H1 (cell line): ENCODE data around the gene BRD2. TPM values are rescaled to one million over a fixed set of nuclear protein-coding genes. Genes with fewer than 3 reads are reported as not detected.
A peak's percentile ranks its signal among the peaks of the same experiment; 100 is the strongest.

Source experiments
- CTCF ChIA-PET: fragments of 300-600 bp; sonication (Branson Sonifier 250); formaldehyde crosslinking; loops from one replicate; lab custom pipeline; 2021; ENCODE audit not compliant: partially characterized antibody; lab: Charles Lee
- POLR2A ChIA-PET: fragments of 300-600 bp; sonication (Branson Sonifier 250); formaldehyde crosslinking; loops from one replicate; lab custom pipeline; 2021; ENCODE audit warnings: inconsistent platforms; ENCODE audit not compliant: partially characterized antibody; lab: Charles Lee
- DNase-seq, 2 experiments: peaks; one replicate each; pipeline versions ENCODE4 v3.0.0 to v3.0.0-alpha.2; 2010 to 2022; ENCODE audit warnings: low spot score in 2 of 2, low read depth in 1 of 2, mixed read lengths in 1 of 2
- FAIRE-seq: peaks from 2 replicates; lab custom pipeline; 2011; peaks lifted over from hg19 to GRCh38; lab: Jason Lieb, UNC
- H2AFZ ChIP-seq: 2 replicates; pipeline ENCODE4 v1.8.1; 2012; ENCODE audit warnings: low read length, inconsistent platforms
- H2AK5ac ChIP-seq: 2 replicates; pipeline ENCODE4 v1.6.1; 2013; ENCODE audit warnings: low read depth, low read length
- H2BK120ac ChIP-seq: replicated peaks from 2 replicates; pipeline ENCODE3; 2013; ENCODE audit warnings: low read depth, low read length, inconsistent platforms
- H2BK12ac ChIP-seq: 2 replicates; pipeline ENCODE4 v1.6.1; 2013; ENCODE audit warnings: low read depth, low read length
- H2BK15ac ChIP-seq: 2 replicates; pipeline ENCODE4 v1.6.1; 2013; ENCODE audit warnings: low read length
- H2BK20ac ChIP-seq: 2 replicates; pipeline ENCODE4 v1.6.1; 2013; ENCODE audit warnings: low read length
- H2BK5ac ChIP-seq: 2 replicates; pipeline ENCODE4 v1.6.1; 2013; ENCODE audit warnings: low read depth, low read length
- H3K14ac ChIP-seq: 2 replicates; pipeline ENCODE4 v1.6.1; 2013; ENCODE audit warnings: inconsistent platforms; ENCODE audit not compliant: insufficient read length
- H3K18ac ChIP-seq: 2 replicates; pipeline ENCODE4 v1.6.1; 2013; ENCODE audit warnings: low read length; ENCODE audit errors: extremely low read depth
- H3K23ac ChIP-seq: 2 replicates; pipeline ENCODE4 v1.6.1; 2013; ENCODE audit warnings: inconsistent platforms; ENCODE audit not compliant: insufficient read length
- H3K23me2 ChIP-seq: 2 replicates; pipeline ENCODE4 v1.6.1; 2013; ENCODE audit warnings: low read depth, low read length
- H3K27ac ChIP-seq: 2 replicates; pipeline ENCODE4 v1.6.1; 2011; ENCODE audit warnings: low read depth, low read length, inconsistent platforms
- H3K27me3 ChIP-seq, 4 experiments: replicated peaks in 1 of 4; 1 replicate in 1 of 4; 2 replicates in 3 of 4; pipeline versions ENCODE4 v1.6.1 to v1.8.1; 2011 to 2013; ENCODE audit warnings: low read length in 3 of 4, mild to moderate bottlenecking in 3 of 4, inconsistent platforms in 2 of 4, mixed read lengths in 2 of 4, moderate library complexity in 1 of 4; ENCODE audit not compliant: control insufficient read depth in 3 of 4, insufficient read depth in 3 of 4; ENCODE audit errors: extremely low read depth in 1 of 4
- H3K36me3 ChIP-seq, 4 experiments: 2 replicates each; pipeline versions ENCODE4 v1.6.1 to v1.8.1; 2011 to 2013; ENCODE audit warnings: mild to moderate bottlenecking in 4 of 4, low read length in 3 of 4, moderate library complexity in 2 of 4, control low read depth in 1 of 4, inconsistent platforms in 1 of 4; ENCODE audit not compliant: insufficient read depth in 4 of 4, control insufficient read depth in 2 of 4
- H3K4ac ChIP-seq: replicated peaks from 2 replicates; pipeline ENCODE3; 2013; ENCODE audit warnings: low read length, low read depth, mixed read lengths, inconsistent platforms; ENCODE audit not compliant: insufficient read length
- H3K4me1 ChIP-seq, 4 experiments: replicated peaks in 1 of 4; 1 replicate in 1 of 4; 2 replicates in 3 of 4; pipeline versions ENCODE4 v1.6.1 to v1.8.1; 2011 to 2013; ENCODE audit warnings: low read length in 3 of 4, inconsistent platforms in 2 of 4, mixed read lengths in 1 of 4; ENCODE audit not compliant: insufficient read depth in 4 of 4, control insufficient read depth in 3 of 4
- H3K4me2 ChIP-seq, 2 experiments: 2 replicates each; pipeline versions ENCODE4 v1.6.1 to v1.8.1; 2011 to 2013; ENCODE audit warnings: low read depth in 2 of 2, low read length in 2 of 2, control low read depth in 1 of 2, inconsistent platforms in 1 of 2, mild to moderate bottlenecking in 1 of 2; ENCODE audit not compliant: insufficient read depth in 1 of 2
- H3K4me3 ChIP-seq, 4 experiments: fragments of 200-600, 300-600 bp in 1 of 4; sonication (generic), shearing (Covaris generic), sonication (Bioruptor Twin) in 1 of 4; 2 replicates each; pipeline versions ENCODE4 v1.5.1 to v1.8.1; 2011 to 2016; ENCODE audit warnings: low read length in 4 of 4, low read depth in 3 of 4, control low read depth in 2 of 4, inconsistent platforms in 2 of 4, mild to moderate bottlenecking in 2 of 4, mixed read lengths in 1 of 4, moderate library complexity in 1 of 4; ENCODE audit not compliant: insufficient read depth in 2 of 4; ENCODE audit errors: extremely low read depth in 1 of 4
- H3K56ac ChIP-seq: replicated peaks from 2 replicates; pipeline ENCODE3; 2013; ENCODE audit warnings: low read depth, mild to moderate bottlenecking, mixed read lengths, low read length, inconsistent platforms; ENCODE audit not compliant: insufficient read length
- H3K79me1 ChIP-seq: 2 replicates; pipeline ENCODE4 v1.6.1; 2013; ENCODE audit warnings: low read depth, low read length, control low read depth
- H3K79me2 ChIP-seq, 2 experiments: 2 replicates each; pipeline versions ENCODE4 v1.6.1 to v1.8.1; 2012 to 2013; ENCODE audit warnings: low read length in 2 of 2, mild to moderate bottlenecking in 2 of 2, inconsistent platforms in 1 of 2; ENCODE audit not compliant: insufficient read depth in 2 of 2, control insufficient read depth in 1 of 2
- H3K9ac ChIP-seq, 4 experiments: replicated peaks in 1 of 4; 1 replicate in 1 of 4; 2 replicates in 3 of 4; pipeline versions ENCODE4 v1.6.1 to v1.8.1; 2011 to 2013; ENCODE audit warnings: low read depth in 3 of 4, low read length in 3 of 4, control low read depth in 2 of 4, mild to moderate bottlenecking in 2 of 4, moderate library complexity in 2 of 4, inconsistent platforms in 1 of 4; ENCODE audit errors: extremely low read depth in 1 of 4
- H3K9me3 ChIP-seq, 2 experiments: 2 replicates each; pipeline versions ENCODE4 v1.6.1 to v1.8.1; 2012 to 2013; ENCODE audit warnings: mild to moderate bottlenecking in 2 of 2, moderate library complexity in 2 of 2, control low read depth in 1 of 2, inconsistent platforms in 1 of 2, low read depth in 1 of 2, low read length in 1 of 2, mixed read lengths in 1 of 2; ENCODE audit not compliant: insufficient read depth in 2 of 2
- H4K20me1 ChIP-seq, 2 experiments: replicated peaks in 1 of 2; 2 replicates each; pipeline versions ENCODE3 to v1.8.1; 2011 to 2013; ENCODE audit warnings: inconsistent platforms in 2 of 2, low read length in 2 of 2, mild to moderate bottlenecking in 1 of 2; ENCODE audit not compliant: insufficient read depth in 2 of 2, control insufficient read depth in 1 of 2
- H4K5ac ChIP-seq: 2 replicates; pipeline ENCODE4 v1.6.1; 2013; ENCODE audit warnings: low read length, low read depth, mixed read lengths, inconsistent platforms; ENCODE audit not compliant: insufficient read length
- H4K8ac ChIP-seq: 2 replicates; pipeline ENCODE4 v1.8.0; 2013; ENCODE audit warnings: mild to moderate bottlenecking, moderate library complexity, low read length, inconsistent platforms; ENCODE audit not compliant: insufficient read depth; ENCODE audit errors: extremely low read depth
- H4K91ac ChIP-seq: replicated peaks from 2 replicates; pipeline ENCODE3; 2013; ENCODE audit warnings: low read length, mixed read lengths, inconsistent platforms; ENCODE audit not compliant: insufficient read length
- ATF3 ChIP-seq: IDR thresholded peaks from 2 replicates; pipeline ENCODE4 v1.6.1; 2011; ENCODE audit warnings: low read depth, mild to moderate bottlenecking, low read length; ENCODE audit not compliant: insufficient read depth
- HDAC2 ChIP-seq, 2 experiments: fragments of 300-600 bp in 1 of 2; sonication (generic) in 1 of 2; IDR thresholded peaks; 2 replicates each; pipeline ENCODE4 v1.6.1; 2011 to 2012; ENCODE audit warnings: low read depth in 2 of 2, low read length in 2 of 2, mild to moderate bottlenecking in 2 of 2, moderate library complexity in 2 of 2, borderline replicate concordance in 1 of 2, inconsistent platforms in 1 of 2
- PHF8 ChIP-seq: fragments of 200-600 bp; sonication (generic); conservative IDR thresholded peaks from 2 replicates; pipeline ENCODE4 v1.7.1; 2012; ENCODE audit warnings: low read depth, mild to moderate bottlenecking, inconsistent platforms, low read length, moderate library complexity
- POLR2A ChIP-seq, 2 experiments: IDR thresholded peaks; 1 replicate in 1 of 2; 2 replicates in 1 of 2; pipeline ENCODE4 v1.6.1; 2011; ENCODE audit warnings: low read depth in 2 of 2, low read length in 2 of 2, mild to moderate bottlenecking in 2 of 2; ENCODE audit errors: control extremely low read depth in 1 of 2
- POLR2AphosphoS5 ChIP-seq: IDR thresholded peaks from 2 replicates; pipeline ENCODE4 v1.6.1; 2011; ENCODE audit warnings: low read depth, low read length
- SAP30 ChIP-seq: fragments of 300-600 bp; sonication (generic); IDR thresholded peaks from 2 replicates; pipeline ENCODE4 v1.7.1; 2012; ENCODE audit warnings: low read length, moderate library complexity, mild to moderate bottlenecking, inconsistent platforms; ENCODE audit not compliant: insufficient read depth, insufficient replicate concordance
- SIN3A ChIP-seq, 2 experiments: IDR thresholded peaks in 1 of 2; conservative IDR thresholded peaks in 1 of 2; 2 replicates each; pipeline ENCODE4 v1.6.1; 2011 to 2012; ENCODE audit warnings: low read length in 2 of 2, improper control_type of control experiment in 1 of 2, low read depth in 1 of 2, mild to moderate bottlenecking in 1 of 2
- SIRT6 ChIP-seq: IDR thresholded peaks from one replicate; pipeline ENCODE4 v1.7.1; 2012; ENCODE audit warnings: low read length, inconsistent platforms
- TAF7 ChIP-seq: optimal IDR thresholded peaks from 2 replicates; pipeline ENCODE3; 2011; ENCODE audit warnings: low read depth, mild to moderate bottlenecking, inconsistent platforms, low read length, moderate library complexity, borderline replicate concordance
- WGBS, 2 experiments: shearing (Covaris generic) in 1 of 2; methylation state at CpG; one replicate each; pipeline versions ENCODE4 v1.1.6 to v1.1.7; 2013 to 2015; ENCODE audit warnings: low lambda C conversion rate in 2 of 2, mixed read lengths in 2 of 2, inconsistent platforms in 1 of 2, low coverage in 1 of 2, missing lambda C conversion rate in 1 of 2; ENCODE audit not compliant: insufficient replicate concordance in 2 of 2, insufficient coverage in 1 of 2, insufficient read length in 1 of 2; ENCODE audit errors: extremely low coverage in 1 of 2, missing lambda C conversion rate in 1 of 2; 5-methylcytosine and 5-hydroxymethylcytosine counted together
- polyA plus RNA-seq, 7 experiments: library from polyadenylated mRNA; depleted of rRNA in 3 of 7; stranded (reverse) in 5 of 7; unstranded in 2 of 7; fragments of >200 nt in 5 of 7; fragments of 200-250 nt in 2 of 7; gene quantifications; 1 replicate in 5 of 7; 2 replicates in 1 of 7; 4 replicates in 1 of 7; pipeline versions ENCODE4 v1.2.1 to v1.2.3, GENCODE V29; 2011 to 2013; ENCODE audit warnings: missing spikeins in 2 of 7, mixed read lengths in 2 of 7
- total RNA-seq: library from RNA; stranded (reverse); fragmentation: NEBNext Ultra II Directional; extraction: Animal tissue kit (Norgen Biotek cat#: 25700); gene quantifications from 2 replicates; pipeline ENCODE4 v1.2.1, GENCODE V29; 2021

The BRD2 gene
- total and polyA plus RNA-seq, 2 of the 8 experiments (the other 6 are each of a cell fraction or from before 2014, with no cell fraction given) = 132 to 185 TPM

- Histone ChIP-seq H4K8ac (peak overlapping the region; percentile 93; the same call in 1 of the 2 replicates), H3K14ac (no peak overlapping the region), H2BK120ac (no peak overlapping the region), H2BK5ac (no peak overlapping the region; the same call in 1 of the 2 replicates), H4K20me1 (peaks cover 52 to 54% of the 10 kb centered on the region in 2 experiments), H3K9ac (peak overlapping the region; percentile 88 to 94 (median 92)), H3K27me3 (no peaks in the 10 kb centered on the region), H3K36me3 (peaks cover 41 to 64% (median 51%) of the 10 kb centered on the region in 4 experiments), H3K79me1 (peaks cover 11% of the 10 kb centered on the region), H3K79me2 (peaks cover 44 to 81% of the 10 kb centered on the region in 2 experiments), H4K91ac (no peak overlapping the region), H3K23me2 (peaks cover 21% of the 10 kb centered on the region), H2AK5ac (no peak overlapping the region), H3K18ac (0 out of 2 replicates have a peak overlapping the region, but pooled peaks have one; percentile 4), H3K56ac (peak overlapping the region; percentile 62), H3K4me2 (peak overlapping the region; percentile 75 to 88), H3K9me3 (no peaks in the 10 kb centered on the region; a peak in 2 of 4 replicates), H3K23ac (no peak overlapping the region), H3K4me3 (peak overlapping the region; percentile 90 to 99 (median 98)), H4K5ac (no peak overlapping the region), H2BK20ac (no peak overlapping the region), H2AFZ (no peak overlapping the region), H3K27ac (0 out of 2 replicates have a peak overlapping the region, but pooled peaks have one; percentile 79), H2BK15ac (no peak overlapping the region), H3K4ac (no peak overlapping the region), H3K4me1 (peaks cover 0 to 11% (median 6%) of the 10 kb centered on the region in 4 experiments; a peak in 5 of 7 replicates), H2BK12ac (no peak overlapping the region)
- CTCF ChIA-PET = interaction anchor here (0.9 to 14.6 kb wide), 4 partner anchors 10 to 40 kb away, joined by 3 to 110 read pairs (median 4); no protein-coding TSS in a partner anchor
- FAIRE-seq = no peak
- WGBS, 2 experiments = 4% methylated on average over 23 of the region's 23 CpGs; no CpG with 5 or more reads in 1 of the 2 experiments
- POLR2A ChIA-PET = interaction anchor here (0.6 to 33.3 kb wide), 38 partner anchors 6 to 1243 kb away, joined by 3 to 1158 read pairs (median 6); partner anchors contain the start of genes B3GALT4, BRD2, HLA-DMA and HLA-DMB
- DNase-seq = peak in 1 of 2 experiments; percentile 50
- TF ChIP-seq PHF8 = 0 out of 2 replicates have a peak, but pooled peaks have one; percentile 2
- peak; percentile 4 for TF ChIP-seq TAF7
- TF ChIP-seq HDAC2 (IDR thresholded peaks at IDR 0.05; ENCODE audit: borderline replicate concordance in 1 of 2, low read depth in 2 of 2, low read length in 2 of 2) = peak in 1 of 2 experiments; percentile 19; a peak in 1 of 4 replicates
- TF ChIP-seq SIRT6 = no peak
- no peak for TF ChIP-seq ATF3
- TF ChIP-seq SIN3A (conservative IDR thresholded peaks at IDR 0.05 in 1 of 2, IDR thresholded peaks at IDR 0.05 in 1 of 2; ENCODE audit: low read depth in 1 of 2, low read length in 2 of 2) = peak; percentile 76 to 86; a peak in 3 of 4 replicates
- TF ChIP-seq SAP30 = peak; percentile 74
- TF ChIP-seq POLR2A (IDR thresholded peaks at IDR 0.05; ENCODE audit: control extremely low read depth in 1 of 2, low read depth in 2 of 2, low read length in 2 of 2) = peak in 1 of 2 experiments; percentile 24; a peak in 1 of 3 replicates
- peak; percentile 51 for TF ChIP-seq POLR2AphosphoS5
These were observed 5.0 kb downstream of the BRD2 start for GRCh38 chr6:32973144-32974015.
